ENCODE results near the gene INAFM1.

The INAFM1 gene

GRCh38 chr19:47264629-47265028, 10.1 kb upstream of the INAFM1 start:
- H3K4me3 ChIP-seq (ENCODE audit: low read depth, low read length): no peak overlapping the region
- no peak for TF ChIP-seq CTCF (IDR thresholded peaks at IDR 0.05; ENCODE audit: low read depth, low read length, missing control alignments)
- no peak for DNase-seq (ENCODE audit: low read depth)

GRCh38 chr19:47266401-47266941, 8.2 kb upstream of the INAFM1 start:
- no peak for TF ChIP-seq CTCF (IDR thresholded peaks at IDR 0.05; ENCODE audit: low read depth, low read length, missing control alignments)
- no peak overlapping the region for H3K4me3 ChIP-seq (ENCODE audit: low read depth, low read length)
- no peak for DNase-seq (ENCODE audit: low read depth)

GRCh38 chr19:47267350-47267759, 7.3 kb upstream of the INAFM1 start:
- TF ChIP-seq CTCF (IDR thresholded peaks at IDR 0.05; ENCODE audit: low read depth, low read length, missing control alignments): no peak
- DNase-seq (ENCODE audit: low read depth): no peak
- no peak overlapping the region for H3K4me3 ChIP-seq (ENCODE audit: low read depth, low read length)

GRCh38 chr19:47268028-47268427, 6.7 kb upstream of the INAFM1 start:
- no peak overlapping the region for H3K4me3 ChIP-seq (ENCODE audit: low read depth, low read length)
- no peak for TF ChIP-seq CTCF (IDR thresholded peaks at IDR 0.05; ENCODE audit: low read depth, low read length, missing control alignments)
- DNase-seq (ENCODE audit: low read depth): no peak

GRCh38 chr19:47269596-47269995, 5.1 kb upstream of the INAFM1 start:
- DNase-seq (ENCODE audit: low read depth): no peak
- no peak for TF ChIP-seq CTCF (IDR thresholded peaks at IDR 0.05; ENCODE audit: low read depth, low read length, missing control alignments)
- H3K4me3 ChIP-seq (ENCODE audit: low read depth, low read length): no peak overlapping the region

GRCh38 chr19:47270408-47270807, 4.3 kb upstream of the INAFM1 start:
- TF ChIP-seq CTCF (IDR thresholded peaks at IDR 0.05; ENCODE audit: low read depth, low read length, missing control alignments): no peak
- DNase-seq (ENCODE audit: low read depth): no peak
- H3K4me3 ChIP-seq (ENCODE audit: low read depth, low read length): no peak overlapping the region

GRCh38 chr19:47271949-47272348, 2.7 kb upstream of the INAFM1 start:
- no peak for TF ChIP-seq CTCF (IDR thresholded peaks at IDR 0.05; ENCODE audit: low read depth, low read length, missing control alignments)

More at GRCh38 chr19:47271949-47272348, 2.7 kb upstream of the INAFM1 start:
- DNase-seq (ENCODE audit: low read depth): no peak
- no peak overlapping the region for H3K4me3 ChIP-seq (ENCODE audit: low read depth, low read length)
